ENCODE data around the gene DONSON.
A peak's percentile ranks its signal among the peaks of the same experiment; 100 is the strongest.

GRCh38 chr21:33554236-33554981, 34.1 kb downstream of the DONSON start:
- 0 out of 2 replicates have a peak, but pooled peaks have one; percentile 44 for TF ChIP-seq KLF16 (IDR thresholded peaks at IDR 0.05)
- TF ChIP-seq REST (IDR thresholded peaks at IDR 0.05; ENCODE audit: borderline replicate concordance) = no peak
- TF ChIP-seq REST (CRISPR knock-in tag; IDR thresholded peaks at IDR 0.05; ENCODE audit: low read depth) = no peak
- TF ChIP-seq SOX6 (IDR thresholded peaks at IDR 0.05) = no peak
- TF ChIP-seq ZZZ3 (IDR thresholded peaks at IDR 0.05) = no peak
- no peak for TF ChIP-seq SFPQ (IDR thresholded peaks at IDR 0.05; ENCODE audit: low read depth, low read length)
